GM21515 (cell line): ENCODE data around the gene C7.
A peak's percentile ranks its signal among the peaks of the same experiment; 100 is the strongest.
"Not testable (repeated sequence)": the region's sequence is repeated elsewhere in the genome, so short reads cannot be mapped to it uniquely, and the experiment has no call there.

ENCODE experiments used
- ATAC-seq: cut with Tn5 transposase; IDR thresholded peaks from one replicate; pipeline ENCODE4 v1.9.1; 2021; ENCODE audit not compliant: unreplicated experiment

The C7 gene

GRCh38 chr5:40909264-40909663, at the start of gene C7:
TSS of gene C7 (plus strand) at chr5:40909497. CDS start at chr5:40909611, 114 bp downstream.
- ATAC-seq = no peak

- ATAC-seq = no peak
Measured at GRCh38 chr5:40860711-40861110, 48.6 kb upstream of the C7 start.

DNA sequence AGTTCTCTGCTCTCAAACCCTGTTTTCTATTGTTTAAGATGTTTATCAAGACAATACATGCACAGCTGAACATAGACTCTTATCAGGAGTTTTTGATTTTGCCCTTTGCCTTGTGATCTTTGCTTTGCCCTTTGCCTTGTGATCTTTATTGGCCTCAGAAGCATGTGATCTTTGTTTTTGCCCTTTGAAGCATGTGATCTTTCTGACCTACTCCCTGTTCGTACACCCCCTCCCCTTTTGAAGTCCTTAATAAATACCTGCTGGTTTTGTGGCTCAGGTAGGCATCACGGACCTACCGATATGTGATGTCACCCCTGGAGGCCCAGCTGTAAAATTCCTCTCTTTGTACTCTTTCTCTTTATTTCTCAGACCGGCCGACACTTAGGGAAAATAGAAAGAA, 44.3 kb upstream of the C7 start:
- not testable (repeated sequence) for ATAC-seq

DNA sequence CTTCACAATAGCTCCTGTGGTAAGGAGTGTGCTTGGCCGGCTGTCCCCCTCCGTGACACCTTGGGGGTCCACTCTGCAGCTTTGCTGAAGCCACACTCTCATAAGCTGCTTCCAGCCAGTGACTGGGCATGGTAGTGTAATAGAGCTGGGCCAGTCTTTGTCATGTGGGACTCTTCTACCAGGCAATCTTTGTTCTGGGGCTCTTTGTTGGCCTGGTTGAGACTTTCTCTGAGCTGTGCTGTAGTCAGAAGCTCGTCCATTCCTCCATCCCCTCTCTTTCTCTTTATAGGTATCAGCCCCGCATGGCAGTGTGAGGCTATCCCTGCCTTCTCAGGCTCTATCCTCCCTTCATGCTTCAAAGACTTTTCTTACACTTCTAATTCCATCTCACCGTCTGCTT, 42.5 kb upstream of the C7 start:
- no peak for ATAC-seq

- no peak for ATAC-seq
Measured at GRCh38 chr5:40869384-40869783, 39.9 kb upstream of the C7 start.

DNA sequence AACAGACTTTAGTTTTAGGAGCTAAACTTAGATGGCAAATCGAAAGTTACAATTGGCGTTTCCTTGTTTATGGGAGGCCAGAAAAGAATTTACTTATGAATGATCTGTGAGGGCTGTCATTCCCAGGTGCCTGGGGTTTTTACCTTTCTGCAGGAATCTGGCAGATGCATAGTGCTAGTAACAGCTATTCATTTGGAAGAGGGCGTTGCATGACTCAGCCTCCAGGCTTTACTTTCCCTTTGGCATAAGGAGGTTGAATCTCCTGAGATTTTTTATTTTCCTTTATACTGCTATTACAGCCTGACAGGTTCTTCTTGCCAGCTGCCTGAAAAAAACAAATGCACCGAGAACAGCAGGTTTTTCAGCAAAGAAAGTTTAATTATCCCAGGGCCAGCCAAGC, 38.1 kb upstream of the C7 start:
- ATAC-seq = no peak

- ATAC-seq = not testable (repeated sequence)
Measured at GRCh38 chr5:40872253-40872652, 37.0 kb upstream of the C7 start.

- no peak for ATAC-seq
Measured at GRCh38 chr5:40873286-40873880, 35.9 kb upstream of the C7 start.

DNA sequence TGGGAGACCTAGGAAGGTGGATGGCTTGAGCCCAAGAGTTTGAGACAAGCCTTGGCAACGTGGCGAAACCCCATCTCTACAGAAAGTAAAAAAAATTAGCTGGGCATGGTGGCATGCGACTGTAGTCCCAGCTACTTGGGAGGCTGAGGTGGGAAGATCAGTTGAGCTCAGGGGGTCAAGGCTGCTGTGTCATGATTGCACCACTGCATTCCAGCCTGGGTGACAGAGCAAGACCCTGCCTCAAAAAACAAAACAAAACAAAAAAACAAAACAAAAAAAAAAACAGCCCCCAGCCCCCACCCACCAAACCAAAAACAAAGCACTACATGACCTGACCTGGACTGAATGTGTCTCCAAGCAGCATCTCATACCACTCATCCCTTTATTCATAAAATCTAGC, 33.3 kb upstream of the C7 start:
- no peak for ATAC-seq

- no peak for ATAC-seq
Measured at GRCh38 chr5:40877371-40877988, 31.8 kb upstream of the C7 start.

GRCh38 chr5:40879163-40879942, 29.9 kb upstream of the C7 start:
- ATAC-seq = no peak

DNA sequence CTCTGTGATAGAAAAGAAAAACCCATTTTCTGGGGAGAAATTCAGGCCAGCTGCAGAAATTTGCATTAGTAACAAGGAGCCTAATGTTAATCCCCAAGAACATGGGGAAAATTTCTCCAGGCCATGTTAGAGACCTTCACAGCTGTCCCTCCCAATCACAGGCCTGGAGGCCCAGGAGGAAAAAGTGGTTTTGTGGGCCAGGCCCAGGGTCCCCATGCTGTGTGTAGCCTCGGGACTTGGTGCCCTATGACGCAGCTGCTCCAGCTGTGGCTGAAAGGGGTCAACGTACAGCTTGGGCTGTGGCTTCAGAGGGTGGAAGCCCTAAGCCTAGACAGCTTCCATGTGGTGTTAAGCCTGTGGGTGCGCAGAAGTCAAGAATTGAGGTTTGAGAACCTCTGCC, 27.0 kb upstream of the C7 start:
- ATAC-seq = no peak

DNA sequence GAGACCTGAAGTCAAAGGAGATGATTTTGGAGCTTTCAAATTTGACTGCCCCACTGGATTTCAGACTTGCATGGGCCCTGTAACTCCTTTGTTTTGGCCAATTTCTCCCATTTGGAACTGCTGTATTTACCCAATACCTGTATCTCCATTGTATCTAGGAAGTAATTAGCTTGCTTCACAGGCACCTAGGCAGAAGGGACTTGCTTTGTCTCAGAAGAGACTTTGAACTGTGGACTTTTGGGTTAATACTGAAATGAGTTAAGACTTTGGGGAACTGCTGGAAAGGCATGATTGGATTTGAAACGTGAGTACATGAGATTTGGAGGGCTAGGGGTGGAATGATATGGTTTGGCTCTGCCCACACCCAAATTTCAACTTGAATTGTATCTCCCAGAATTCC, 26.2 kb upstream of the C7 start:
- not testable (repeated sequence) for ATAC-seq

GRCh38 chr5:40895440-40896425, 13.6 kb upstream of the C7 start:
- ATAC-seq = not testable (repeated sequence)

DNA sequence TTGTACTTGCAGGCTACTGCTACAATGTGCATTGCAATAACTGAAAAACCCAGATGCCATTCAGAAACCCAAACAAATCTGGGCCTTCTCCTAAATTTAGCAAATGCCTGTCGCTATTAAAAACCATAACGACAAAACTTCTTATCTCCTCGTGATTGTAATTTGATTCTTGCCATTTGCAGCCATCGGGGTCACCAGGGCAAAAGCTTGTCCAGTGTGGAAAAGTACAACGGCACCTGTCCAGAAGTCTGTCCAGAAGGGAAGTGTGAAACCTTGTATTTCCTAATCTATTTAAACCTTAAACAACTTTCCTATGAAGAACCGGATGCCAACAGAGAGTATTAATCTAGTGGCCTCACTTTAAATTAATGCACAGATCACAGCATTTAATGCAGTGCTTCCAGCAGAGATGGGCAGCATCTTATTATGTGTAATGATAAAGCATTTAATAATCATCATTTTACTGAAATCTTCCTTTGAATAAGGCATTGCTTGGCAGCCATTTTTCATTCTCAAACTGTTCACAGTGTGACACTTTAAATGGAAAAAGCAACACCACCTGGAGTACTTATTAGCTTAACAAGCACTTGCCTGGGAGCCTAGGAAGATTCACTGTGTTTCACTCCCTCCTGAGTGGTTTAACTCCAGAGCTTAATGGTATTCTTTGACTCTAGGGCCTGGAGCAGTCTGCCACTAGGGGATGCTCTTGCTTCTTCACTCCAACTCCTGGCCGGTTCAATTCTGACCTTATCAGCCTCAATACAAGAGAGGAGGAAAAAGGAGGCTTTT, 4.9 kb upstream of the C7 start:
- ATAC-seq = peak; percentile 91

DNA sequence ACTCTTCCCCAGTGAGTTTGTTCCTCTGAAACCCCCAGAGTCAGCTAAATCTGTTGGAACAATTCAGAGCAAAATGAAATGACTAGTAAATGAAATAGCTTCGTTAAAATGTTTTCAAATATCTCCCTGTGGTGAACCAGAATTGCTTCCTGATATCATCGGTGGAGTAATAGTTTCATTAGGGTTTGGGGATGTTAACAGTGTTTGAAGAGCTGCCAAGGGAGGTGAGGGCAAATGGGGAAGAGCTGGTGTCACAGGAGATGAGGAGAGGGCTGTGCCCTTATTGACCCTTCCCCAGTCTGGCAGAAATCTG, 4.3 kb upstream of the C7 start:
- peak; percentile 6 for ATAC-seq

GRCh38 chr5:40906351-40906751, 2.9 kb upstream of the C7 start:
- ATAC-seq = no peak

- ATAC-seq = no peak
Measured at GRCh38 chr5:40909723-40910122, 426 bp downstream of the C7 start.

DNA sequence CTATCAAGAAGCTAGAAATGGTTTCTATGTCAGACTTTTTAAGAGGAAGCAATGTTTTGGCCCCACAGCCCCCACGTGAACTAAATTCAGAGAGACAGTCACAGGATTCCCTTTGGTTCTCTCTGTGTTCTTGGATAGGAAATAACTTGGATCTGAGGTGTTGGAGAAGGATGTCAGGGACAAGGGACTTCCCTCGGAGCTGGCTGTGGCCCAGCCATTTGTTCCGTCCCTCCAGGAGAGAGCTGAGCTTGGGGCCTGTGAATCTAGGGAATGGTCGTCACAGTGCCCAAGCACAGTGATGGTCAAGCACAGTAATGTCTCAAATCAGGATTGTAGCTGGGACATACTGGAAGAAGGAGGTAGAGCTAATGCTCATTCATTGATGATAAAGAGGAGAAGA, 2.0 kb downstream of the C7 start:
- no peak for ATAC-seq

GRCh38 chr5:40914835-40915234, 5.5 kb downstream of the C7 start:
- no peak for ATAC-seq
